HL-60 (cell line): ENCODE measurements around the gene ATP6V1F.

Experiments
- DNase-seq, 2 experiments: peaks; one replicate each; pipeline ENCODE4 v3.0.0-alpha.2; 2010 to 2020; ENCODE audit warnings: low read depth in 1 of 2, low spot score in 1 of 2
- H3K27ac ChIP-seq: fragments of 250-450 bp; sonication (Bioruptor Pico); replicated peaks from 2 replicates; pipeline ENCODE4 v1.5.1; 2020; ENCODE audit warnings: mild to moderate bottlenecking, moderate library complexity
- H3K27me3 ChIP-seq: fragments of 250-450 bp; sonication (Bioruptor Pico); 2 replicates; pipeline ENCODE4 v1.5.1; 2021; ENCODE audit warnings: mild to moderate bottlenecking, moderate library complexity; ENCODE audit not compliant: insufficient read depth, poor library complexity, severe bottlenecking
- H3K4me3 ChIP-seq: replicated peaks from 2 replicates; pipeline ENCODE4 v1.5.1; 2011; ENCODE audit warnings: mild to moderate bottlenecking, control low read depth, low read length; ENCODE audit not compliant: insufficient read depth
- CTCF ChIP-seq: IDR thresholded peaks from one replicate; pipeline ENCODE4 v1.5.1; 2011; ENCODE audit warnings: low read length, control low read depth, inconsistent platforms; ENCODE audit not compliant: insufficient read depth
- GABPA ChIP-seq: IDR thresholded peaks from 2 replicates; pipeline ENCODE4 v1.6.1; 2012; ENCODE audit warnings: low read depth
- POLR2AphosphoS5 ChIP-seq: IDR thresholded peaks from 2 replicates; pipeline ENCODE4 v1.6.1; 2012; ENCODE audit warnings: low read depth
- REST ChIP-seq: IDR thresholded peaks from 2 replicates; pipeline ENCODE4 v1.6.1; 2012; ENCODE audit warnings: low read depth; ENCODE audit not compliant: insufficient replicate concordance
- SPI1 ChIP-seq: IDR thresholded peaks from 2 replicates; pipeline ENCODE4 v1.6.1; 2012; ENCODE audit warnings: low read depth, mild to moderate bottlenecking, borderline replicate concordance

The ATP6V1F gene

GRCh38 chr7:128900237-128900636, 37.6 kb downstream of the ATP6V1F start:
- Histone ChIP-seq H3K27ac (no peak overlapping the region), H3K4me3 (no peak overlapping the region), H3K27me3 (no peaks in the 10 kb centered on the region)
- no peak for DNase-seq
- TF ChIP-seq SPI1 (no peak), REST (no peak), CTCF (no peak), POLR2AphosphoS5 (no peak), GABPA (no peak)

- no peak overlapping the region for H3K27ac ChIP-seq
- TF ChIP-seq POLR2AphosphoS5 (no peak), CTCF (no peak), SPI1 (no peak)
- DNase-seq = no peak
Measured at GRCh38 chr7:128902761-128903585, 40.3 kb downstream of the ATP6V1F start.

GRCh38 chr7:128903621-128904361, 41.1 kb downstream of the ATP6V1F start:
- H3K27ac ChIP-seq = no peak overlapping the region

More at GRCh38 chr7:128902761-128903585, 40.3 kb downstream of the ATP6V1F start:
- H3K27me3 ChIP-seq = no peaks in the 10 kb centered on the region
- no peak overlapping the region for H3K4me3 ChIP-seq

More at GRCh38 chr7:128903621-128904361, 41.1 kb downstream of the ATP6V1F start:
- TF ChIP-seq SPI1 (no peak), REST (no peak), CTCF (no peak), GABPA (no peak), POLR2AphosphoS5 (no peak)
- Histone ChIP-seq H3K27me3 (no peaks in the 10 kb centered on the region), H3K4me3 (no peak overlapping the region)
- no peak for DNase-seq
